ENCODE measurements around the gene E2F6. TPM values are rescaled to one million over a fixed set of nuclear protein-coding genes. Genes with fewer than 3 reads are reported as not detected.

The E2F6 gene
- 23.7 and 23.9 TPM in 2 replicates for total RNA-seq (2014; rRNA removed; shearing (Covaris generic))

GRCh38 chr2:11465485-11466306, at the start of gene E2F6:
E2F6 (minus strand) TSS chr2:11466161; CDS start chr2:11465879, 282 bp downstream.
- DNase-seq (ENCODE audit: low spot score): peak; percentile 93

GRCh38 chr2:11515490-11515981, 49.6 kb upstream of the E2F6 start:
- no peak for DNase-seq (ENCODE audit: low spot score)

- no peak for DNase-seq (ENCODE audit: low spot score)
Observed at GRCh38 chr2:11514904-11515303, 48.9 kb upstream of the E2F6 start.

GRCh38 chr2:11514081-11514730, 48.2 kb upstream of the E2F6 start:
- DNase-seq (ENCODE audit: low spot score): no peak

GRCh38 chr2:11513319-11513718, 47.4 kb upstream of the E2F6 start:
- DNase-seq (ENCODE audit: low spot score): no peak

GRCh38 chr2:11512431-11512830, 46.5 kb upstream of the E2F6 start:
- DNase-seq (ENCODE audit: low spot score): no peak

GRCh38 chr2:11509657-11510360, 43.8 kb upstream of the E2F6 start:
- DNase-seq (ENCODE audit: low spot score): no peak

GRCh38 chr2:11508279-11508678, 42.3 kb upstream of the E2F6 start:
- DNase-seq (ENCODE audit: low spot score): no peak

- DNase-seq (ENCODE audit: low spot score): no peak
Observed at GRCh38 chr2:11507517-11507916, 41.6 kb upstream of the E2F6 start.

- no peak for DNase-seq (ENCODE audit: low spot score)
Observed at GRCh38 chr2:11506611-11506969, 40.6 kb upstream of the E2F6 start.

GRCh38 chr2:11505652-11506610, 40.0 kb upstream of the E2F6 start:
- no peak for DNase-seq (ENCODE audit: low spot score)

- no peak for DNase-seq (ENCODE audit: low spot score)
Observed at GRCh38 chr2:11503354-11503927, 37.5 kb upstream of the E2F6 start.

GRCh38 chr2:11502740-11503292, 36.9 kb upstream of the E2F6 start:
- no peak for DNase-seq (ENCODE audit: low spot score)

GRCh38 chr2:11500702-11501303, 34.8 kb upstream of the E2F6 start:
- DNase-seq (ENCODE audit: low spot score): no peak

GRCh38 chr2:11499081-11499743, 33.3 kb upstream of the E2F6 start:
- no peak for DNase-seq (ENCODE audit: low spot score)

GRCh38 chr2:11498543-11499034, 32.6 kb upstream of the E2F6 start:
- DNase-seq (ENCODE audit: low spot score): peak; percentile 49

- no peak for DNase-seq (ENCODE audit: low spot score)
Observed at GRCh38 chr2:11495844-11496681, 30.1 kb upstream of the E2F6 start.

GRCh38 chr2:11494310-11494709, 28.3 kb upstream of the E2F6 start:
- no peak for DNase-seq (ENCODE audit: low spot score)

Measured in HT-29 (cell line).